ENCODE measurements around the gene FIZ1.
"Not testable (repeated sequence)": the region's sequence is repeated elsewhere in the genome, so short reads cannot be mapped to it uniquely, and the experiment has no call there.

The FIZ1 gene

GRCh38 chr19:55598034-55598433 is 1.3 kb downstream of the FIZ1 start:
- no peak for DNase-seq (ENCODE audit: low spot score)

GRCh38 chr19:55597501-55597921 is 1.8 kb downstream of the FIZ1 start:
- DNase-seq (ENCODE audit: low spot score) = no peak

GRCh38 chr19:55596304-55596703 is 3.0 kb downstream of the FIZ1 start:
- DNase-seq (ENCODE audit: low spot score) = no peak

- DNase-seq (ENCODE audit: low spot score) = no peak
Measured at GRCh38 chr19:55594996-55595545, 4.2 kb downstream of the FIZ1 start.

- no peak for DNase-seq (ENCODE audit: low spot score)
Measured at GRCh38 chr19:55593096-55593772, 6.1 kb downstream of the FIZ1 start.

- DNase-seq (ENCODE audit: low spot score) = no peak
Measured at GRCh38 chr19:55592391-55593090, 6.8 kb downstream of the FIZ1 start.

GRCh38 chr19:55591555-55591954 is 7.8 kb downstream of the FIZ1 start:
- DNase-seq (ENCODE audit: low spot score) = no peak

GRCh38 chr19:55590617-55591016 is 8.7 kb downstream of the FIZ1 start:
- DNase-seq (ENCODE audit: low spot score) = no peak

- DNase-seq (ENCODE audit: low spot score) = no peak
Measured at GRCh38 chr19:55590109-55590508, 9.2 kb downstream of the FIZ1 start.

- no peak for DNase-seq (ENCODE audit: low spot score)
Measured at GRCh38 chr19:55588738-55589137, 10.6 kb downstream of the FIZ1 start.

- DNase-seq (ENCODE audit: low spot score) = peak; percentile 89
Measured at GRCh38 chr19:55586976-55587668, 12.2 kb downstream of the FIZ1 start.

- DNase-seq (ENCODE audit: low spot score) = peak; percentile 74
Measured at GRCh38 chr19:55585658-55586339, 13.5 kb downstream of the FIZ1 start.

GRCh38 chr19:55584871-55585270 is 14.4 kb downstream of the FIZ1 start:
- no peak for DNase-seq (ENCODE audit: low spot score)

- not testable (repeated sequence) for DNase-seq (ENCODE audit: low spot score)
Measured at GRCh38 chr19:55583897-55584296, 15.4 kb downstream of the FIZ1 start.

GRCh38 chr19:55582284-55582683 is 17.0 kb downstream of the FIZ1 start:
- not testable (repeated sequence) for DNase-seq (ENCODE audit: low spot score)

GRCh38 chr19:55581823-55582223 is 17.5 kb downstream of the FIZ1 start:
- DNase-seq (ENCODE audit: low spot score) = no peak

- DNase-seq (ENCODE audit: low spot score) = no peak
Measured at GRCh38 chr19:55581145-55581822, 18.0 kb downstream of the FIZ1 start.

- DNase-seq (ENCODE audit: low spot score) = peak; percentile 83
Measured at GRCh38 chr19:55580628-55581144, 18.6 kb downstream of the FIZ1 start, which contains the start of gene ZNF579. Gene ZNF579 (minus strand): TSS chr19:55580848. CDS start chr19:55579639, 1,209 bp downstream.

GRCh38 chr19:55579766-55580621 is 19.3 kb downstream of the FIZ1 start:
- no peak for DNase-seq (ENCODE audit: low spot score)

Measured in SK-N-DZ (cell line).